Heart left ventricle (tissue), 13 donors: Measurements from ENCODE around the gene GBP1.

Source experiments
- POLR2A ChIP-seq, 2 donors: fragments of 450-650 bp; IDR thresholded peaks; one replicate each; pipeline ENCODE4 v1.6.1; 2017; ENCODE audit warnings: antibody characterized with exemption in 2 of 2, mild to moderate bottlenecking in 2 of 2, moderate library complexity in 2 of 2
- TF ChIP-seq, protein P1 (sequence below), 12 donors: fragments of 200-600 bp; sonication (generic) in 4 of 12; IDR thresholded peaks; one replicate each; pipeline versions ENCODE4 v1.5.0 to v1.8.0; 2018 to 2022; ENCODE audit warnings: antibody characterized with exemption in 12 of 12, mild to moderate bottlenecking in 5 of 12
- donor health status: ischemic (EF 13 %, LVEDD 7.1; RV severe dilation, severe dysfunction).
- donor health status: DM: no; HTN: yes; CAD: no.
- donor health status: DM: no; HTN: no; CAD: no.
- donor health status: ischemic (EF 25% LVEDD 6.9; RV normal size, moderate dysfunction).
- donor health status: ischemic (EF 25% LVEDD 5.7; RV mildly dilated, moderate dysfunction).
- donor health status: ischemic (EF 35%, LVEDD 5.7; RV mildly dilated, moderate dysfunction).
- donor health status: nonischemic (EF 11% LVEDD 7.7; RV severe dilation, severe dysfunction).
- donor health status: DM: yes; HTN: yes; CAD: no.
- donor health status: PGD.
- donor health status: ischemic (EF 29% LVEDD 5.4; RV normal size, mild dysfunction).
- donor health status: nonischemic (EF 23%, LVEDD 6.1; RV moderate dilation, normal function).

DNA sequence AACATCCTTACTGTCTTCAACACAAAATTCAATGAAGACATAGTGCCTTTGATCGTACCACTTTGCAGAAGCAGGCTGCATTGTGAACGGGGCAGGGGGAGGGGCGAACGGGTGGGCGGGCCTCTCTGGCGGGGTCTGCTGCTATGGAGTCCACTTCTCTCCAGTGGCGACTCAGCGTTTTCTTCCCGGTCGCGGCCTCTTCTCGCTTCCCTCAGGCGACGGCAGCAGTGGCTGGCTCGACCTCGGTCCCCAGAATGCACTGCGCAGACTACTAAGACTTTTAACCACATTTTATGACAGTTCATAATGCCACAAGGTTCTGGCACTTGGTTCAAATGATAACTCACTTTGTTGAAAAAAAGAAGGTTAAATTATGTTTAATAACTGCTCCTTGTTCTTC, 39.7 kb upstream of the GBP1 start:
- TF ChIP-seq POLR2A (IDR thresholded peaks at IDR 0.05) = no peak
- TF ChIP-seq, protein P1, sequence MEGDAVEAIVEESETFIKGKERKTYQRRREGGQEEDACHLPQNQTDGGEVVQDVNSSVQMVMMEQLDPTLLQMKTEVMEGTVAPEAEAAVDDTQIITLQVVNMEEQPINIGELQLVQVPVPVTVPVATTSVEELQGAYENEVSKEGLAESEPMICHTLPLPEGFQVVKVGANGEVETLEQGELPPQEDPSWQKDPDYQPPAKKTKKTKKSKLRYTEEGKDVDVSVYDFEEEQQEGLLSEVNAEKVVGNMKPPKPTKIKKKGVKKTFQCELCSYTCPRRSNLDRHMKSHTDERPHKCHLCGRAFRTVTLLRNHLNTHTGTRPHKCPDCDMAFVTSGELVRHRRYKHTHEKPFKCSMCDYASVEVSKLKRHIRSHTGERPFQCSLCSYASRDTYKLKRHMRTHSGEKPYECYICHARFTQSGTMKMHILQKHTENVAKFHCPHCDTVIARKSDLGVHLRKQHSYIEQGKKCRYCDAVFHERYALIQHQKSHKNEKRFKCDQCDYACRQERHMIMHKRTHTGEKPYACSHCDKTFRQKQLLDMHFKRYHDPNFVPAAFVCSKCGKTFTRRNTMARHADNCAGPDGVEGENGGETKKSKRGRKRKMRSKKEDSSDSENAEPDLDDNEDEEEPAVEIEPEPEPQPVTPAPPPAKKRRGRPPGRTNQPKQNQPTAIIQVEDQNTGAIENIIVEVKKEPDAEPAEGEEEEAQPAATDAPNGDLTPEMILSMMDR (IDR thresholded peaks at IDR 0.05) = no peak
